ENCODE data around the gene CMTM6. TPM values are rescaled to one million over a fixed set of nuclear protein-coding genes. Genes with fewer than 3 reads are reported as not detected.

CMTM6 gene
- total RNA-seq, 2 experiments from 2014 or later = 43.7 to 102 TPM

GRCh38 chr3:32457971-32458471, 44.6 kb downstream of the CMTM6 start:
- H3K27me3 Mint-ChIP-seq = no peaks in the 10 kb centered on the region
- CTCF ChIA-PET = interaction anchor here (0.8 to 4.8 kb wide), 11 partner anchors 10 to 83 kb away, joined by 3 to 35 read pairs (median 9); no protein-coding TSS in a partner anchor
- peak overlapping the region; percentile 44 for H3K4me3 Mint-ChIP-seq
- peak overlapping the region; percentile 93 for H3K27ac Mint-ChIP-seq
- peaks cover 31% of the 10 kb centered on the region for H3K4me1 Mint-ChIP-seq
- peak; percentile 65 for DNase-seq
- ATAC-seq = peak; percentile 27
- H3K36me3 Mint-ChIP-seq = peaks cover 13% of the 10 kb centered on the region
- H3K9me3 Mint-ChIP-seq (ENCODE audit: low read depth) = no peaks in the 10 kb centered on the region

- Mint-ChIP-seq H3K27ac (peak overlapping the region; percentile 93), H3K4me3 (peak overlapping the region; percentile 28), H3K27me3 (no peaks in the 10 kb centered on the region), H3K9me3 (ENCODE audit: low read depth) (no peaks in the 10 kb centered on the region), H3K4me1 (peaks cover 31% of the 10 kb centered on the region), H3K36me3 (peaks cover 13% of the 10 kb centered on the region)
- no peak for DNase-seq
- ATAC-seq = no peak
- CTCF ChIA-PET = interaction anchor here (1.1 to 4.8 kb wide), 13 partner anchors 10 to 82 kb away, joined by 3 to 35 read pairs (median 6); no protein-coding TSS in a partner anchor
Measured at GRCh38 chr3:32456429-32457130, 46.1 kb downstream of the CMTM6 start.

- Mint-ChIP-seq H3K4me1 (peaks cover 31% of the 10 kb centered on the region), H3K9me3 (ENCODE audit: low read depth) (no peaks in the 10 kb centered on the region), H3K27ac (peak overlapping the region; percentile 93), H3K36me3 (peaks cover 13% of the 10 kb centered on the region), H3K4me3 (peak overlapping the region; percentile 28), H3K27me3 (no peaks in the 10 kb centered on the region)
- CTCF ChIA-PET = interaction anchor here (1.1 to 4.8 kb wide), 14 partner anchors 9 to 81 kb away, joined by 3 to 35 read pairs (median 4); no protein-coding TSS in a partner anchor
- ATAC-seq (no peak), DNase-seq (peak; percentile 39)
Measured at GRCh38 chr3:32455609-32456428, 46.8 kb downstream of the CMTM6 start.

GRCh38 chr3:32454731-32455608, 47.7 kb downstream of the CMTM6 start:
- Mint-ChIP-seq H3K9me3 (ENCODE audit: low read depth) (no peaks in the 10 kb centered on the region), H3K27me3 (no peaks in the 10 kb centered on the region), H3K27ac (peak overlapping the region; percentile 93), H3K4me3 (no peak overlapping the region), H3K4me1 (peaks cover 31% of the 10 kb centered on the region), H3K36me3 (peaks cover 15% of the 10 kb centered on the region)
- CTCF ChIA-PET = interaction anchor here (1.1 to 4.8 kb wide), 8 partner anchors 13 to 79 kb away, joined by 3 to 35 read pairs (median 4); no protein-coding TSS in a partner anchor
- ATAC-seq = no peak
- peak; percentile 39 for DNase-seq

- H3K36me3 Mint-ChIP-seq = peaks cover 15% of the 10 kb centered on the region
- no peak overlapping the region for H3K4me3 Mint-ChIP-seq
- no peaks in the 10 kb centered on the region for H3K27me3 Mint-ChIP-seq
- no peaks in the 10 kb centered on the region for H3K9me3 Mint-ChIP-seq (ENCODE audit: low read depth)
- peak; percentile 40 for DNase-seq
- peaks cover 31% of the 10 kb centered on the region for H3K4me1 Mint-ChIP-seq
- ATAC-seq = no peak
- CTCF ChIA-PET = interaction anchor here (1.2 to 4.8 kb wide), 3 partner anchors 14 to 78 kb away, joined by 3 to 35 read pairs (median 4); no protein-coding TSS in a partner anchor
- H3K27ac Mint-ChIP-seq = no peak overlapping the region
Measured at GRCh38 chr3:32454111-32454510, 48.5 kb downstream of the CMTM6 start.

- no peaks in the 10 kb centered on the region for H3K9me3 Mint-ChIP-seq (ENCODE audit: low read depth)
- H3K36me3 Mint-ChIP-seq = peaks cover 18% of the 10 kb centered on the region
- H3K4me3 Mint-ChIP-seq = no peak overlapping the region
- H3K27ac Mint-ChIP-seq = peak overlapping the region; percentile 15
- H3K27me3 Mint-ChIP-seq = no peaks in the 10 kb centered on the region
- DNase-seq (peak; percentile 4), ATAC-seq (no peak)
- peaks cover 30% of the 10 kb centered on the region for H3K4me1 Mint-ChIP-seq
- CTCF ChIA-PET = no interaction called here
Measured at GRCh38 chr3:32453346-32453745, 49.3 kb downstream of the CMTM6 start.

GRCh38 chr3:32452009-32452408, 50.6 kb downstream of the CMTM6 start:
- peaks cover 24% of the 10 kb centered on the region for H3K36me3 Mint-ChIP-seq

GRCh38 chr3:32450992-32451659, 51.5 kb downstream of the CMTM6 start:
- H3K9me3 Mint-ChIP-seq (ENCODE audit: low read depth) = no peaks in the 10 kb centered on the region
- DNase-seq = peak; percentile 26
- peaks cover 17% of the 10 kb centered on the region for H3K4me1 Mint-ChIP-seq
- ATAC-seq = no peak
- no peak overlapping the region for H3K27ac Mint-ChIP-seq
- no peaks in the 10 kb centered on the region for H3K27me3 Mint-ChIP-seq
- CTCF ChIA-PET = interaction anchor here (1.0 to 3.3 kb wide), 4 partner anchors 11 to 76 kb away, joined by 3 to 20 read pairs (median 6); no protein-coding TSS in a partner anchor
- no peak overlapping the region for H3K4me3 Mint-ChIP-seq
- peaks cover 31% of the 10 kb centered on the region for H3K36me3 Mint-ChIP-seq

More at GRCh38 chr3:32452009-32452408, 50.6 kb downstream of the CMTM6 start:
- ATAC-seq = no peak
- peaks cover 26% of the 10 kb centered on the region for H3K4me1 Mint-ChIP-seq
- H3K27ac Mint-ChIP-seq = no peak overlapping the region
- no peaks in the 10 kb centered on the region for H3K27me3 Mint-ChIP-seq
- no peak for DNase-seq
- CTCF ChIA-PET = interaction anchor here (1.0 to 1.6 kb wide), 2 partner anchors 12 to 19 kb away, joined by 3 to 6 read pairs; no protein-coding TSS in a partner anchor
- H3K4me3 Mint-ChIP-seq = no peak overlapping the region
- H3K9me3 Mint-ChIP-seq (ENCODE audit: low read depth) = no peaks in the 10 kb centered on the region

GRCh38 chr3:32450426-32450825, 52.2 kb downstream of the CMTM6 start:
- H3K4me3 Mint-ChIP-seq = no peak overlapping the region
- peaks cover 35% of the 10 kb centered on the region for H3K36me3 Mint-ChIP-seq
- no peak overlapping the region for H3K27ac Mint-ChIP-seq
- DNase-seq (peak; percentile 25), ATAC-seq (no peak)
- peaks cover 10% of the 10 kb centered on the region for H3K4me1 Mint-ChIP-seq
- H3K27me3 Mint-ChIP-seq = no peaks in the 10 kb centered on the region
- no peaks in the 10 kb centered on the region for H3K9me3 Mint-ChIP-seq (ENCODE audit: low read depth)
- CTCF ChIA-PET = interaction anchor here (0.9 to 3.3 kb wide), 4 partner anchors 15 to 75 kb away, joined by 3 to 20 read pairs (median 6); no protein-coding TSS in a partner anchor

GRCh38 chr3:32449691-32450090, 53.0 kb downstream of the CMTM6 start:
- CTCF ChIA-PET = interaction anchor here (0.9 to 3.3 kb wide), 4 partner anchors 11 to 75 kb away, joined by 3 to 20 read pairs (median 4); no protein-coding TSS in a partner anchor
- peak; percentile 12 for DNase-seq
- Mint-ChIP-seq H3K27me3 (no peaks in the 10 kb centered on the region), H3K4me1 (peaks cover 6% of the 10 kb centered on the region), H3K36me3 (peaks cover 40% of the 10 kb centered on the region), H3K4me3 (no peak overlapping the region), H3K9me3 (ENCODE audit: low read depth) (no peaks in the 10 kb centered on the region), H3K27ac (no peak overlapping the region)
- no peak for ATAC-seq

- no peaks in the 10 kb centered on the region for H3K27me3 Mint-ChIP-seq
- ATAC-seq (no peak), DNase-seq (no peak)
- CTCF ChIA-PET = interaction anchor here (0.8 to 3.3 kb wide), 3 partner anchors 9 to 19 kb away, joined by 3 to 20 read pairs (median 3); no protein-coding TSS in a partner anchor
- no peak overlapping the region for H3K4me3 Mint-ChIP-seq
- no peaks in the 10 kb centered on the region for H3K9me3 Mint-ChIP-seq (ENCODE audit: low read depth)
- H3K27ac Mint-ChIP-seq = no peak overlapping the region
- H3K4me1 Mint-ChIP-seq = peaks cover 11% of the 10 kb centered on the region
- H3K36me3 Mint-ChIP-seq = peaks cover 40% of the 10 kb centered on the region
Measured at GRCh38 chr3:32448686-32449474, 53.8 kb downstream of the CMTM6 start.

Measured in activated CD8-positive, alpha-beta memory T cell treated with anti-CD3 and anti-CD28 coated beads, Interleukin-2, amount 10 ng/mL, durations not matched to agents 7 days and 5 days (primary cell).